Activated T-cell treated with anti-CD3 and anti-CD28 coated beads for 1 hour (primary cell): ENCODE data around the gene MRPL53.
"Not testable (repeated sequence)": the region's sequence is repeated elsewhere in the genome, so short reads cannot be mapped to it uniquely, and the experiment has no call there.

Experiments
- DNase-seq: peaks from one replicate; pipeline ENCODE4 v3.0.0-alpha.2; 2020; ENCODE audit warnings: low read depth

The MRPL53 gene

DNA sequence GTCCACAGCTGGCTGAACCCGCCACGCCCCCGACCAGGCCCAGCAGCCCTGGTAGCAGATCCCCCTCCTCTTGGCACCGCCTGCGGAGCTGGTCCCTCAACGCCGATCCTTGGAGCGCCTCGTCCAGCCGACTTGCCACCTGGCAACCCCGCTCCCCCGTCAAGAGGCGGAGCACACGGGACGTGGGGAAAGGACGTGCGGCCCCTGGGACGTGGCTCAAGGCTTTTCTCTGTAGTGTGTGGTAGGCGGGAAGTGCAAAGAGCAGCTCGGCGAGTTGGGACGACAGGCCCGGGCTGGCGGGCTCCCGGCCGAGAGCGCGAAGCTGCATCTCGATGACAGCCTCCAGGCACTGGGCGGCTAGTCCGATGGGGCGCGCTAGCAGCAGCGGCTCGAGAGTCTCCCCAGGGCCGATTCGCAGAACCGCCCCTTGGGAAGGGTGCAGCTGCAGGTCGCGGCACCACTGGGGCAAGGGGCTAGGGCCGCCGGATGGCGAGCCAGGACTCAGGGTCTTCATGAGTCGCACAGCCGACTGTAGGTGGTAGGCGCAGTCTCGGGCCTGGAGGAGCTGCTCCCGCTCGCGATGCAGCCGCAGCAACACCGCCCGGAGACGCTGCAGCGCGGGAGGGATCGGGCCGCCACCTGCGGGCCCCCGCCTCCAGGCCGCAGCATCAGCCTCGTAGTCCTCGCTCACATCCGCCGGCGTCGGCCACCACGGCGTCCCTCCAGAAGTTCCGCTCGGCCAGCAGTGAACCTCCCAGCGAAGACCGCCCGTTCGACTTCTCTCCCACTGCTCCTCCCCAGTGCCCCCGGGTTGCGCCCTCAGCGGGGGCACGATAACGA is 9.7 kb upstream of the MRPL53 start:
- DNase-seq, result no peak

DNA sequence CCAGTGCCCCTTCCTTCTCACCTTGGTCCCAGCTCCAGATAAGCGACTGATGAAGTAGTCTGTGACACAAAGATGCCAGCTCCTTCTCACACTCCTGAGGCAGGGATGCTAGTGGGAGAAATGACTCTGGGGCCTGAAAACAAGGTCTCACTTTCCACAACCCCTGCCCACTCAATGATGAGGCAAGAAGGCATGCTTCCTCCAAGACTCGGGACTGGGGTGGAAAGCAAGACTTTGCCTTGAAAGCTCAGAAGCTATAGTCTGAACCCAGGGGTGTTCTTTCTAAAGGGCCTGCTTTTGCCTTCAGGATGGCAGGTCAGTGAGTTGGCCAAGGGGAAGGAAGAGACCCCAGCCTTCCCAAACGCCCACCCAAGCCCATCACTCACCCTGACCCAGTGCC is 9.0 kb upstream of the MRPL53 start:
- no peak for DNase-seq

- no peak for DNase-seq
Observed at GRCh38 chr2:74474899-74475298, 2.4 kb upstream of the MRPL53 start.

DNA sequence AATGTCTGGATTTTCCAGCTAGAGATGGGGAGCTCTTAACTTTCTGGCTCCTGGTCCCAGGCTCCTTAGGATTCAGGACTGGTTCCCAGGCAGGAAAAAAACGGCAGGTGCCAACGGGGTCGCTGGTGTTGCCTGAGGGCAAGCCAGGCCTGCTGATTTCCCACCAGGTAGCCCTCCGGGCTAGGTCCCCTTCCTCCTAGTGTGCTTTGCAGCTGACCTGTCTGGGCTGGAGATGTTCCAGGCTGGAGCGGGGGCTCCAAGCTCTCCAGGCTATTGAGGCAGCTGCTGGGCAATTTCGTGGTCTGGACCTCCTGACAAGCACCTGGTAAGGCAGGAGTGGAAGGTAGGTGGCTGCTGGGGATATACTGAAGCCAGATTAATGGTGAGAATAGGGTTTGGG is 2.0 kb upstream of the MRPL53 start:
- DNase-seq, result no peak

GRCh38 chr2:74472945-74473258 is 422 bp upstream of the MRPL53 start:
- no peak for DNase-seq

- DNase-seq, result no peak
Observed at GRCh38 chr2:74471332-74472065, 981 bp downstream of the MRPL53 start.

DNA sequence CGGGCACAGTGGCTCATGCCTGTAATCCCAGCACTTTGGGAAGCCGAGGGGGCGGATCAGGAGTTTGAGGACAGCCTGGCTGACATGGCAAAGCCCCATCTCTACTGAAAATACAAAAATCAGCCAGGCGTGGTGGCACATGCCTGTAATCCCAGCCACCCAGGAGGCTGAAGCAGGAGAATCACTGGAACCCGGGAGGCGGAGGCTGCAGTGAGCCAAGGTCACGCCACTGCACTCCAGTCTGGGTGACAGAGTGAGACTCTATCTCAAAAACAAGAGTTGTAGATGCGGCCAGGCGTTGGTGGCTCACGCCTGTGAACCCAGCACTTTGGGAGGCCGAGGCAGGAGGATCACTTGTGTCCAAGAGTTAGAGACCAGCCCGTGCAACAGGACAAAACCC is 1.7 kb downstream of the MRPL53 start:
- not testable (repeated sequence) for DNase-seq

- no peak for DNase-seq
Observed at GRCh38 chr2:74464406-74464805, 8.1 kb downstream of the MRPL53 start.

- no peak for DNase-seq
Observed at GRCh38 chr2:74462786-74463105, 9.7 kb downstream of the MRPL53 start.

GRCh38 chr2:74462054-74462785 is 10.3 kb downstream of the MRPL53 start:
- no peak for DNase-seq

GRCh38 chr2:74461187-74462053 is 11.1 kb downstream of the MRPL53 start:
- DNase-seq, result no peak

- not testable (repeated sequence) for DNase-seq
Observed at GRCh38 chr2:74460187-74460586, 12.3 kb downstream of the MRPL53 start.

DNA sequence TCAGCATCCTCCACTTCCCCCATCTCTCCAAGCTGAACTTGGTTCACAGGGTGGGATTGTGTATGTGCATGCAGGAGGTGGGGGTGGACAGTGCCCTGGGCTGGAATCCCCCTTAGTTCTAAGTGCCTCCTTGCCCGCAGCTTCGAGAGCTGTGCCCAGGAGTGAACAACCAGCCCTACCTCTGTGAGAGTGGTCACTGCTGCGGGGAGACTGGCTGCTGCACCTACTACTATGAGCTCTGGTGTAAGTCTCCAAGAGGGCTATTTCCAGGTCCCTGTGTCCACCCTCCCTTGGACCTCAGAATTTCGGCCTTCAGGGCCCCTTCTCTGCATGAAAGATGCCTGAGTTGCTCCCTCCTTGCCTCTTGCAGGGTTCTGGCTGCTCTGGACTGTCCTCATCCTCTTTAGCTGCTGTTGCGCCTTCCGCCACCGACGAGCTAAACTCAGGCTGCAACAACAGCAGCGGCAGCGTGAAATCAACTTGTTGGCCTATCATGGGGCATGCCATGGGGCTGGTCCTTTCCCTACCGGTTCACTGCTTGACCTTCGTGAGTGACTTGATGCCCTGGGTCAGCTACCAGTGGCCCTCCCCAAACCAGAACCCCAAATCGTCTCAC is 12.9 kb downstream of the MRPL53 start:
- DNase-seq, result not testable (repeated sequence)

DNA sequence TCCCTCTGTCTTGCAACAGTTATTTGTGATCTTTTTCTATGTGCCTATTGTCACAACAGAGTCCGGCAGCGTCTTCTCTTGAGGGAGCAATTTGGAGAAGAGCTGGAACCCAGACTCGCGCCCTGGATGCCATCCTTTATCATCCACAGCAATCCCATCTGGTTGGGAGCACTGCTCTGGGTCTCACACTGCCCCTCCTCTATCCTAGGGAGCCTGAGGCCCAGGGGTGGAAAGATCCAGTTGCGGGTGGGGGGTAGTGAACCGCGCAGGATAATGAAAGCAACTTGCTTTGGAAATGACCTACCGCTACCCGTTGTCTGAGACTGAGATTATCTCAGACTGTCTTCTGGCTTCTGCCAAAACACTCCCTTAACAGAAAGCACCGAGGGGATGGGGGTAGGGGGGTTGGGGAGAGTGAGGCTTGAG is 13.5 kb downstream of the MRPL53 start:
- no peak for DNase-seq

DNA sequence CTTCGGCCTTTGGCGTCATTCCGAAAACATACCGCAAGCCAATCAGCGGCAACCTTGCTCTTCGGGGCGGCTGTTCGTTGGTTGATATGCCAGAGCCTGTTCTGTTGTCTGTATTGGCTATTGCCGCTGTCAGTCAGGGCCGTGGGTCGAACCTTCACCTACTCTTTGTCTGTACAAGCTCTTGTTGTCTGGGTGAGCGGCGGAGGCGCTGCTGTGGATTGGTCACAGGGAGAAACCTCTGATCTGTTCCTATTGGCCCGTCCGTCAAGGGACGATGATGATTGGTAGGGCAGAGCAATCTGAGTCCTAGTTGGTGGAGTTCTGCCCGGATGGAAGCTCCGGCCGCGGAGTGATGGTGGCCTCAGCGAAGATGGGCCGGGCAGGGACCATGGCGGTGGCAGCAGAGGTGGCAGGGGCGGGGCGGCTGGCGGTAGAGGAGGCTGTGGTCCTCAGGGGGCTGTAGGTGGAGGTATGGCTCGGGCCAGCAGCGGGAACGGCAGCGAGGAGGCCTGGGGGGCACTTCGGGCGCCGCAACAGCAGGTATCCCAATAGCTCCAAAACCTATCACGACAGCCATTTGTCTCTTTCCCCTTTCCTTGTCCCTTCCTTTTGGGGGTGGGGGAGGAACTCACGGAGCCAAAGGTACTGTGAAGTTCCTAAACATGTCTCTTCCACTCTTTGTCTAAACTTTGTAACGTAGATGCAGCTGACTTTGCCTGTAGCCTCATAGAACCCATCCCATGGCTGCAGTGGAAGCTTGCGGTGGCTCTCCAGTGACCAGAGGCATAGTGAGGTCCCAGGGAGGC is 14.1 kb downstream of the MRPL53 start, which contains the start of gene WBP1:
Gene WBP1 (plus strand): TSS at position 307 of the 806 bp plus-strand sequence. CDS start 165 bp downstream, at position 472.
- peak; percentile 97 for DNase-seq

DNA sequence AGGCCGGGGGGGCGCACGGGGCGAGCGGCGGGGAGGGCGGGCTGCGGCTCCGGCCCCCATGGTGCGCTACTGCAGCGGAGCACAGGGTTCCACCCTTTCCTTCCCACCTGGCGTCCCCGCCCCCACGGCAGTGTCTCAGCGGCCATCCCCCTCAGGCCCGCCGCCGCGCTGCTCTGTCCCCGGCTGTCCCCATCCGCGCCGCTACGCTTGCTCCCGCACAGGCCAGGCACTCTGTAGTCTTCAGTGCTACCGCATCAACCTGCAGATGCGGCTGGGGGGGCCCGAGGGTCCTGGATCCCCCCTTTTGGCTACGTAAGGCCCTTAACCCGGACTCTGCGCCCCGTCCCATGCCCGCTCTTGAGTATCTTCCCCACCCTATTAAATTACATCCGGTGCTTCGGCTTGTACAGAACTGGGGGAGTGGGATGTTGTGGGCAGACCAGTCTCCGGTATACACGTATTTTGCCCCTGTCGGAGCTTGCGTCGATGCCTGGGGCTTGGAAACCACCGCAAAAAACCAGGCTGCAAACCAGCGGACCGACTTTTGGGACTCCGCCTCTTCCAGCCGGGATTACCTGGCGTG is 14.8 kb downstream of the MRPL53 start:
- DNase-seq, result peak; percentile 72

DNA sequence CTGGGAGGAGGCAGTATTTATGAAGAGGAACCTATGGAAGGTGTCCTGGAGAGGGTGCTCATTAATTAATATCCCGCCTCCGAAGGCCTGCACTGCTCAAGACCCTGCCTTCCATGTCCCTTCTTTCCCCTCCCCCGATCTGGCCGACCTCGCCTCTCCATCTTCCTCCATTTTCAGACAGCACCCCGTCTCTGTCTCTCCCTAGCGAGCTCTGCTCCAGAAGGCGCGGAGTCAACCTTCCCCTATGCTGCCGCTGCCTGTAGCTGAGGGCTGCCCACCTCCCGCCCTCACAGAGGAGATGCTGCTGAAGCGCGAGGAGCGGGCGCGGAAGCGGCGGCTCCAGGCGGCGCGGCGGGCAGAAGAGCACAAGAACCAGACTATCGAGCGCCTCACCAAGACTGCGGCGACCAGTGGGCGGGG is 15.3 kb downstream of the MRPL53 start:
- no peak for DNase-seq

DNA sequence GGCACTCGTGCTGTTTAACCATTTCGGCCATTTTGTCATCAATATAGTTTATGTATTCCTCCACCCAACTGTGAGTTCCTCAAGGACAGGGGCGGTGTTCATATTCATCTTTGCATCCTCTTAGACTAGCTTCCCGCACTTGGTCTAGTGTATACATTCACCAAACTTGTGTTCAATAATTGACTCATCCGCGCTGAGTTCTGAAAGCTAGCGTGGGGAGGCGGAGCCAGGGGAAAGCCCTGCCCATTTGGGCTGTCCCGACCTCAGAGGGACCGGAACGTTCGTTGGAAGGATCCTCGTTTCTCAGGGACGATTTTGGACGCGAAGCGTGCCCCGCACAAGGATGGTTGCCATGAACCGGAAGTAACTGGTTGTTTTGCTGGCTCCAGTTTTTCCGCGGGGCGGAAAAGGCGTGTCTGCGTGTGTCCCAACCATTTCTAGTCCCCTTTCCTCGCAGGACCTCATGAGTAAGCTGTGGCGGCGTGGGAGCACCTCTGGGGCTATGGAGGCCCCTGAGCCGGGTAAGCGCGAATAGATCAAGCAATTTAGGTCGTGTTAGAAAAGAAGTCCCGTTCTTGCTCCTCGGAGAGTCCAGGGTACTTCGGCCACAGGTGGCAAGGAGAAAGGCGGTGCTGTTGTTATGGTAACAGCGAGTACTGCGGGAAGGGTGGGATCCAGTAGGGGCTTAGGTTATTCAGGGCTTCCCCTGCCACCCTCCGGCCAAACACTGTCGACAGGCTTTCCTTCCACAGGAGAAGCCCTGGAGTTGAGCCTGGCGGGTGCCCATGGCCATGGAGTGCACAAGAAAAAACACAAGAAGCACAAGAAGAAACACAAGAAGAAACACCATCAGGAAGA is 17.6 kb downstream of the MRPL53 start, which contains the start of gene INO80B:
Gene INO80B (plus strand): TSS at position 434 of the 858 bp plus-strand sequence. CDS start 30 bp downstream, at position 464.
- peak; percentile 93 for DNase-seq
